ENCODE measurements around the gene ARID3C.

Gene ARID3C

GRCh38 chr9:34592895-34593601 is 35.8 kb downstream of the ARID3C start:
- no peak for DNase-seq

- DNase-seq, result no peak
These were observed 36.7 kb downstream of the ARID3C start for GRCh38 chr9:34591917-34592866.

- DNase-seq, result peak in 1 of 2 experiments; percentile 49
These were observed 37.5 kb downstream of the ARID3C start for GRCh38 chr9:34591248-34591916.

GRCh38 chr9:34590381-34591247 is 38.3 kb downstream of the ARID3C start:
- DNase-seq, result no peak

GRCh38 chr9:34589636-34590380 is 39.1 kb downstream of the ARID3C start, which contains the start of gene CNTFR:
Gene CNTFR, minus strand, starts transcription at chr9:34589724. Its CDS starts 20,743 bp downstream, at chr9:34568981.
- DNase-seq, result no peak

- no peak for DNase-seq
These were observed 39.9 kb downstream of the ARID3C start for GRCh38 chr9:34588671-34589635.

- no peak for DNase-seq
These were observed 41.6 kb downstream of the ARID3C start for GRCh38 chr9:34587271-34587670.

- no peak for DNase-seq
These were observed 42.8 kb downstream of the ARID3C start for GRCh38 chr9:34585946-34586669.

GRCh38 chr9:34584970-34585369 is 43.9 kb downstream of the ARID3C start:
- DNase-seq, result no peak

- DNase-seq, result no peak
These were observed 46.1 kb downstream of the ARID3C start for GRCh38 chr9:34582787-34583186.

- DNase-seq, result no peak
These were observed 47.5 kb downstream of the ARID3C start for GRCh38 chr9:34581318-34581717.

- DNase-seq, result no peak
These were observed 48.5 kb downstream of the ARID3C start for GRCh38 chr9:34580358-34580757.

GRCh38 chr9:34579808-34580163 is 49.1 kb downstream of the ARID3C start:
- no peak for DNase-seq

- no peak for DNase-seq
These were observed 49.6 kb downstream of the ARID3C start for GRCh38 chr9:34579104-34579807.

GRCh38 chr9:34578241-34579103 is 50.4 kb downstream of the ARID3C start:
- DNase-seq, result no peak

GRCh38 chr9:34577400-34578240 is 51.2 kb downstream of the ARID3C start:
- no peak for DNase-seq

Data from SHP77 (cell line).